Fibroblast of the aortic adventitia (primary cell): ENCODE data around the gene MRPS25. TPM values are rescaled to one million over a fixed set of nuclear protein-coding genes. Genes with fewer than 3 reads are reported as not detected.

Experiments
- DNase-seq: peaks from one replicate; pipeline ENCODE4 v3.0.0-alpha.2; 2010; ENCODE audit warnings: low read depth
- H3K4me3 ChIP-seq: 2 replicates; pipeline ENCODE4 v1.5.1; 2011; ENCODE audit warnings: low read depth, mild to moderate bottlenecking, control low read depth, low read length, moderate library complexity
- total RNA-seq: library from RNA; depleted of rRNA; stranded (reverse); fragments of >200 nt; gene quantifications from 2 replicates; pipeline ENCODE4 v1.2.3, GENCODE V29; 2012; ENCODE audit warnings: low replicate concordance
- TF ChIP-seq, protein P1 (sequence below): IDR thresholded peaks from 2 replicates; pipeline ENCODE4 v1.5.1; 2011; ENCODE audit warnings: mild to moderate bottlenecking, low read length, control low read depth, inconsistent platforms; ENCODE audit not compliant: insufficient read depth

The MRPS25 gene
- total RNA-seq, 1 donor: 12.7 TPM

DNA sequence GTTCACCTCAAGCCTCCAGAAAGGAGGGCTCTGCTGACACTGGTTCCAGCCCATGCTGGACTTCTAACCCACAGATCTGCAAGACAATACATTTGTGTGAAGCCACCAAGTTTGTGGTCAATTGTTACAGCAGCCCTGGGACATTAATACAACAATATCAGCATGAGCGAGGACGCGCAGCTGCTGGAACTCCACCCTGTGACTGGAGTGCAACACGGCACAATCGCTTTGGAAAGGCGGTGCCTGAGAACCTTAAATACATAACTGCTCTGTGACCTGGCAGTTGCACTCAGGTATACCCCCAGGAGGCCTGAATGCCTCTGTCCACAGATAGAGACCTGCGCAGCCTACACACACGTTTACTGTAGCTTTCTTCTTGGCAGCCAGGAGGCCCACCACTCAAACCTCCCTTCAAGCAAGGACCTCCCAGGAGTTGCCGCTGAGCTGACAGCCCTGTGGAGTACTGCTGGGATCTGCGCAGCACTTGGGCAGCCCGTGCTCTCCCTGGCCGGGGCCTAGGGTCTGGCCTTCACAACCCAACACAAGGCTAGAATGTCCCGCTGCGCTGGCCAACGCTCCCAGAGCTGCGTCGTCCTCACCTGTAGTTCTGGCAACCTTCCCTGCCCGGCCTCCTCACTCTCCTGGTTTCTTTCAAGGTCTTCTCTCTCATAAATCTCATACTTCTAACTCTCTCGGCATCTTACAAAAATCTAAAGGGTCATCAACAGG, 8.3 kb downstream of the MRPS25 start:
- TF ChIP-seq, protein P1, sequence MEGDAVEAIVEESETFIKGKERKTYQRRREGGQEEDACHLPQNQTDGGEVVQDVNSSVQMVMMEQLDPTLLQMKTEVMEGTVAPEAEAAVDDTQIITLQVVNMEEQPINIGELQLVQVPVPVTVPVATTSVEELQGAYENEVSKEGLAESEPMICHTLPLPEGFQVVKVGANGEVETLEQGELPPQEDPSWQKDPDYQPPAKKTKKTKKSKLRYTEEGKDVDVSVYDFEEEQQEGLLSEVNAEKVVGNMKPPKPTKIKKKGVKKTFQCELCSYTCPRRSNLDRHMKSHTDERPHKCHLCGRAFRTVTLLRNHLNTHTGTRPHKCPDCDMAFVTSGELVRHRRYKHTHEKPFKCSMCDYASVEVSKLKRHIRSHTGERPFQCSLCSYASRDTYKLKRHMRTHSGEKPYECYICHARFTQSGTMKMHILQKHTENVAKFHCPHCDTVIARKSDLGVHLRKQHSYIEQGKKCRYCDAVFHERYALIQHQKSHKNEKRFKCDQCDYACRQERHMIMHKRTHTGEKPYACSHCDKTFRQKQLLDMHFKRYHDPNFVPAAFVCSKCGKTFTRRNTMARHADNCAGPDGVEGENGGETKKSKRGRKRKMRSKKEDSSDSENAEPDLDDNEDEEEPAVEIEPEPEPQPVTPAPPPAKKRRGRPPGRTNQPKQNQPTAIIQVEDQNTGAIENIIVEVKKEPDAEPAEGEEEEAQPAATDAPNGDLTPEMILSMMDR: no peak
- no peak for DNase-seq
- H3K4me3 ChIP-seq: no peak overlapping the region

DNA sequence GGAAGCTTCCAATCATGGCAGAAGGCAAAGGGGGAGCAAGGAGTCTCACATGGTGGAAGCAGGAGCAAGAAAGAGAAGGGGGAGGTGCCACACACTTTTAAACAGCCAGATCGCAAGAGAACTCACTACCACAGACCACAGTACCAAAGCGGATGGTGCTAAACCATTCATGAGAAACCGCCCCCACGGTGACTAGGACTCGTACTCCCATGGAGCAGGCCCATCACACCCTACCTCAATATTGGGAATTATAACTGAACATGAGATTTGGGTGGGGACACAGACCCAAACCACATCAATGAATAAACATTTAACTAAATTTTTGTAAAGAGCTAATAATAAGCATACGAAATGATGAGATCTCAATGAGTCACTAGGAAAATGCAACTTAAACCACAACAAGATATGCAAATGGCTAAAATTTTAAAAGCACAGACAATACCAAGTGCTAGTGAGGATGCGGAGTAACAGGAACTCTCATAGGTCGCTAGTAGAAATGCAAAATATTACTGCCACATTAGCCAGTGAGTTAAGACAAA, 10.0 kb downstream of the MRPS25 start:
- no peak for DNase-seq
- TF ChIP-seq, protein P1: no peak
- H3K4me3 ChIP-seq: no peak overlapping the region

DNA sequence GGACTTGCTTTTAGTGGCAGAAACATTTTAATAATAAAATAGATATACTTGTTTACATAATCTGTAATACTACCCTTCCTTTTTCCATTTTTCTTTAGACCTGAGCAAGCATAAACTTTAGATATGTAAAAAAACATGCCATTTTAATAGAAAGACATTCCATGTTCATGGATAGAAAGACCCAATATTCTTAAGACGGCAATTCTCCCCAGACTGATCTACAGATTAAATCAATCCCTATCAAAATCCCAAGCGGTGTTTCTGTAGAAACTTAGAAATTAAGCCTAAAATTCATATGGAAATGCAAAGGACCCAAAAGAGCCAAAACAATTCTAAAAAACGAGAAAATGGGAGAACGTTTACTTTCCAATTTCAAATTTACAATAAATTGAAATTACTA, 11.6 kb downstream of the MRPS25 start:
- H3K4me3 ChIP-seq: no peak overlapping the region
- no peak for DNase-seq
- TF ChIP-seq, protein P1: no peak

DNA sequence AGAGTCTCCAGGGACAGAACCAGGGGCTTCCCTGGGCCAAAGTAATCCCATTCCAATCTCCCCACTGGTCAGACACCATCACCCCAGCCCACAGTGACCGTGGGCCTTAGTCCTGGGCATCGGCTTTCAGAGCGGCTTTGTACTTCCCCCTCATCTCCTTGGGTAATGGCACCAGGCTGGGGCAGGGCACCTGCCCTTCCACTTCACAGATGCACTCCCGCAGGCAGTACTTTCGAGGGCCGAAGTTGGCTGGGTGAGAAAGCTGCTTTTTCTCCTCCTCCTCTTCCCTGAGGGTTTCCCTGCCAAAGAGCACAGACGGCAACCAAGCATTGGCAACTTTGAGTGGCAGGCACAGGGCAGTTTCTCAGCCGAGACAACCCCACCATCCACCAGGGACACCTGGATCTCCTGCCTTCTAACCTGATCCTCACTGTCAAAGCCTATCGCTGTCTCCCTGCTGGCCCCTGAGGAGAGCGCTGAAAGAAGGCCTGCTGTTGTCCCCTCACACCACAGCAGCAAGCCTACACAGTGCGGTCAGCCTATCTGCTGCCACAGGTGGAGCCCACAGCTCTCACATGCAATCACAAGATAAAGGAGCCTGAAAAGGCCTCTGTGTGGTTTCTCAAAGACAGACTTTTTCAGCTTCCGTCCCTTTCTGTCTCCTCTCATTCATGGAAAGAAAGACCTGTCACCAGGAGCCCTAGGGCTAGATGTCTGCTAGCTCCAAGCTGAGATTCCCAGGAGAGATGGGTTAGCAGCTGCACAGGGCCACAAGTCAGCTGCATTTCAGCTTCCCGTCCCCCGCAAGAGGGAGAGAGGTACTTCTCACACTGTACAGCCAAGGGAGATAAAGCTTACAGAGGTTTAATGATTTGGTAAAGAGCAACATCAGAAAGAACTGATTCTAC, 12.5 kb downstream of the MRPS25 start:
- TF ChIP-seq, protein P1: no peak
- no peak for DNase-seq
- no peak overlapping the region for H3K4me3 ChIP-seq

DNA sequence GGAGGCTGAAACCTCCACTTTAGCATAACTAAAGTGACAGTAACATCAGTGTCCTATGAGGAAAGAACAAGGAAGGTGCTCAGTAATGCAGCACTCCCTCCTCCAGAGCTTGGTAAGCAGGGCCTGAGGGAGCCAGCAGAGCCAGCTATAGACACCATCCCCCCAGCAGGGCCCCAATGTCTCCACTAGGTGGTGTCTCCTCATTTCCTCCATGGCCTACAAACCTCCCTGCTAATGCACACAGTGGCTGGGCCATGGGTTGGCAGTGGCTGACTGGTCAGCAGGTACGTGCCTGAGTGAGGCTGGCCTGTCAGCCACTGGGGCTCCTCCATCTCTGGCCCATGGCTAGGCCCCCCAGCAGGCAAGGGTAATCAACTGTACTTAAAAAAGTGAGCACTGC, 13.6 kb downstream of the MRPS25 start:
- no peak overlapping the region for H3K4me3 ChIP-seq
- TF ChIP-seq, protein P1: peak; percentile 63
- DNase-seq: peak; percentile 13

DNA sequence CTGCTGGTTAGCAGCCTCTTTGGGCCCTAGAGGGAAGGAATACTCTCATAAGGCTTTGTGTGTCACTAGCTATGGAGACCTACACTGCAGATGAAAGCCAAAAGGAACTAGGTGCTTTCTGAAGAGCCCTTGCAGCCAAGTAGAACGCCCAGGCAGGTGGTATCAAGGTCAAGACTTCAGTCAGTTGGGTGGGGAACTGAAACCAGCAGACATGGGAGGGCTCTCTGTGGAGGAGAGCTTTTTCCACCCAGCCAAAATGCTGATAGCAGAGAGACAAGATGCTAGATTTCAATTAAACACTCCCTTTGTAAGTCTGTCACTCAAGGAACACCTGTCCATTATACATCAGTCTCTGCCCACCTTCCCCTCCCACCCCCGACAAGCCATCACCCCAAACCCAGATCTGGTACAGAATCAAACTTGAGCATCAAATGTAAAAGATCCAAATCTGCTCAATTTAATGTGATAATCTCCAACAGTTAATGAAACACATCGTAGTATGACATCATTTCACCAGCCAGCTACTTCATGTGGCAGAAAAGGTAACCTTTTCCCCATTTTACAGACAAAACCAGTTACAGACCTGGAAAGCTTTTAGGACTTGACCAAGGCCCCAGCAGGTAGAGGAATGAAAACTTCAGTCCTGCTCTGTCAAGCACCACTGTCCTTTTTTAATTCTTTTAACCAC, 14.6 kb downstream of the MRPS25 start:
- H3K4me3 ChIP-seq: no peak overlapping the region
- no peak for DNase-seq
- TF ChIP-seq, protein P1: no peak
